HEK293 (cell line): ENCODE results near the gene NPPA.

Source experiments
- ELK4 ChIP-seq: IDR thresholded peaks from 2 replicates; pipeline ENCODE4 v1.6.1; 2011; ENCODE audit warnings: mild to moderate bottlenecking, low read depth, low read length, borderline replicate concordance
- FEZF1 ChIP-seq: fragments of 450-650 bp; formaldehyde crosslinking; IDR thresholded peaks from 2 replicates; pipeline ENCODE4 v1.5.1; 2016; ENCODE audit warnings: missing biosample characterization, missing genetic modification characterization
- HOXA7 ChIP-seq: sonication (generic); formaldehyde crosslinking; IDR thresholded peaks from 2 replicates; pipeline ENCODE4 v1.8.1; 2022; ENCODE audit warnings: missing genetic modification reagents, borderline replicate concordance
- HOXC10 ChIP-seq: sonication (generic); formaldehyde crosslinking; IDR thresholded peaks from 2 replicates; pipeline ENCODE4 v1.8.1; 2023; ENCODE audit warnings: mild to moderate bottlenecking, missing genetic modification reagents
- HOXD13 ChIP-seq: sonication (generic); formaldehyde crosslinking; IDR thresholded peaks from 2 replicates; pipeline ENCODE4 v1.8.0; 2022; ENCODE audit warnings: missing genetic modification reagents, borderline replicate concordance
- MYNN ChIP-seq: fragments of 450-650 bp; formaldehyde crosslinking; IDR thresholded peaks from 2 replicates; pipeline ENCODE4 v1.5.1; 2016; ENCODE audit warnings: missing biosample characterization, missing genetic modification characterization, borderline replicate concordance
- PBX3 ChIP-seq: sonication (generic); formaldehyde crosslinking; IDR thresholded peaks from 2 replicates; pipeline ENCODE4 v1.8.1; 2022; ENCODE audit warnings: mild to moderate bottlenecking, moderate library complexity, missing genetic modification reagents
- PRDM2 ChIP-seq: fragments of 450-650 bp; formaldehyde crosslinking; IDR thresholded peaks from 2 replicates; pipeline ENCODE4 v1.5.1; 2016; ENCODE audit warnings: missing biosample characterization, missing genetic modification characterization, borderline replicate concordance
- SP3 ChIP-seq: fragments of 450-650 bp; formaldehyde crosslinking; IDR thresholded peaks from 2 replicates; pipeline ENCODE4 v1.5.1; 2016; ENCODE audit warnings: missing biosample characterization, missing genetic modification characterization
- ZBTB1 ChIP-seq: fragments of 450-650 bp; formaldehyde crosslinking; IDR thresholded peaks from 2 replicates; pipeline ENCODE4 v1.5.1; 2016; ENCODE audit warnings: missing biosample characterization, missing genetic modification characterization
- ZBTB17 ChIP-seq: fragments of 450-650 bp; formaldehyde crosslinking; IDR thresholded peaks from 2 replicates; pipeline ENCODE4 v1.5.1; 2016; ENCODE audit warnings: missing biosample characterization, missing genetic modification characterization
- ZBTB44 ChIP-seq: fragments of 450-650 bp; IDR thresholded peaks from 2 replicates; pipeline ENCODE4 v1.5.1; 2018; ENCODE audit warnings: missing biosample characterization, mild to moderate bottlenecking, missing genetic modification characterization
- ZBTB6 ChIP-seq: fragments of 450-650 bp; formaldehyde crosslinking; IDR thresholded peaks from 2 replicates; pipeline ENCODE4 v1.5.1; 2017; ENCODE audit warnings: missing biosample characterization, missing genetic modification characterization
- ZIC2 ChIP-seq: fragments of 450-650 bp; formaldehyde crosslinking; IDR thresholded peaks from 2 replicates; pipeline ENCODE4 v1.5.1; 2016; ENCODE audit warnings: missing biosample characterization, missing genetic modification characterization
- ZNF513 ChIP-seq: fragments of 450-650 bp; IDR thresholded peaks from 2 replicates; pipeline ENCODE4 v1.5.1; 2018; ENCODE audit warnings: missing biosample characterization, missing genetic modification characterization
- ZNF514 ChIP-seq: fragments of 450-650 bp; formaldehyde crosslinking; IDR thresholded peaks from 2 replicates; pipeline ENCODE4 v1.5.1; 2016; ENCODE audit warnings: missing biosample characterization, missing genetic modification characterization
- ZNF639 ChIP-seq: fragments of 450-650 bp; formaldehyde crosslinking; IDR thresholded peaks from 2 replicates; pipeline ENCODE4 v1.5.1; 2016; ENCODE audit warnings: missing biosample characterization, missing genetic modification characterization
- ZNF654 ChIP-seq: fragments of 450-650 bp; formaldehyde crosslinking; IDR thresholded peaks from 2 replicates; pipeline ENCODE4 v1.5.1; 2016; ENCODE audit warnings: low read depth, missing biosample characterization, missing genetic modification characterization
- ZNF658 ChIP-seq: fragments of 450-650 bp; formaldehyde crosslinking; IDR thresholded peaks from 2 replicates; pipeline ENCODE4; 2016; ENCODE audit warnings: missing biosample characterization, missing genetic modification characterization
- ZNF677 ChIP-seq: fragments of 450-650 bp; IDR thresholded peaks from 2 replicates; pipeline ENCODE4 v1.5.0; 2018; ENCODE audit warnings: missing biosample characterization, mild to moderate bottlenecking, missing genetic modification characterization, moderate library complexity
- ZNF707 ChIP-seq: fragments of 450-650 bp; formaldehyde crosslinking; IDR thresholded peaks from 2 replicates; pipeline ENCODE4 v1.5.1; 2016; ENCODE audit warnings: missing biosample characterization, missing genetic modification characterization
- ZNF776 ChIP-seq: fragments of 450-650 bp; formaldehyde crosslinking; IDR thresholded peaks from 2 replicates; pipeline ENCODE4 v1.5.0; 2017; ENCODE audit warnings: missing biosample characterization, missing genetic modification characterization, borderline replicate concordance
- ZNF785 ChIP-seq: fragments of 450-650 bp; formaldehyde crosslinking; IDR thresholded peaks from 2 replicates; pipeline ENCODE4 v1.5.1; 2016; ENCODE audit warnings: missing biosample characterization, missing genetic modification characterization
- ZNF837 ChIP-seq: fragments of 450-650 bp; formaldehyde crosslinking; IDR thresholded peaks from 2 replicates; pipeline ENCODE4 v1.5.1; 2016; ENCODE audit warnings: missing biosample characterization, missing genetic modification characterization
- ZNF843 ChIP-seq: fragments of 450-650 bp; formaldehyde crosslinking; IDR thresholded peaks from 2 replicates; pipeline ENCODE4 v1.5.1; 2016; ENCODE audit warnings: missing biosample characterization, missing genetic modification characterization
- ZSCAN23 ChIP-seq: fragments of 450-650 bp; formaldehyde crosslinking; IDR thresholded peaks from 2 replicates; pipeline ENCODE4 v1.5.1; 2016; ENCODE audit warnings: missing biosample characterization, missing genetic modification characterization

Gene NPPA

GRCh38 chr1:11802973-11803885, 44.4 kb downstream of the NPPA start (continued):
- peak; percentile 78; the same call in 1 of the 2 replicates for TF ChIP-seq PBX3 (CRISPR knock-in tag)
- no peak for TF ChIP-seq ZNF513 (tag by site-specific recombination)
- no peak for TF ChIP-seq ZNF677
- no peak for TF ChIP-seq ZNF514
- no peak for TF ChIP-seq ELK4
- TF ChIP-seq ZBTB1 (tag by site-specific recombination): no peak
- no peak for TF ChIP-seq ZNF843 (tag by site-specific recombination)
- no peak; the same call in 1 of the 2 replicates for TF ChIP-seq ZBTB6 (tag by site-specific recombination)
- no peak for TF ChIP-seq ZBTB44 (tag by site-specific recombination)
- TF ChIP-seq ZNF707: no peak
- no peak for TF ChIP-seq HOXC10 (CRISPR knock-in tag)
- TF ChIP-seq ZNF837 (tag by site-specific recombination): no peak
- TF ChIP-seq ZSCAN23 (tag by site-specific recombination): no peak
- no peak for TF ChIP-seq ZNF658 (tag by site-specific recombination)
- TF ChIP-seq ZNF776 (tag by site-specific recombination): no peak
- no peak for TF ChIP-seq HOXD13 (CRISPR knock-in tag)
- no peak for TF ChIP-seq HOXA7 (CRISPR knock-in tag)
- no peak for TF ChIP-seq ZNF785 (tag by site-specific recombination)
- no peak for TF ChIP-seq ZNF654
- no peak for TF ChIP-seq PRDM2
- TF ChIP-seq FEZF1 (tag by site-specific recombination): no peak
- TF ChIP-seq MYNN: no peak
- no peak for TF ChIP-seq ZNF639 (tag by site-specific recombination)
- TF ChIP-seq ZBTB17 (tag by site-specific recombination): peak; percentile 95
- TF ChIP-seq SP3 (tag by site-specific recombination): peak; percentile 81
- TF ChIP-seq ZIC2: peak; percentile 73
